ENCODE measurements around the gene ANKRD2.
"Not testable (repeated sequence)": the region's sequence is repeated elsewhere in the genome, so short reads cannot be mapped to it uniquely, and the experiment has no call there.

The ANKRD2 gene

GRCh38 chr10:97574374-97575126, 2.0 kb downstream of the ANKRD2 start:
- no peak for DNase-seq

GRCh38 chr10:97575127-97575668, 2.6 kb downstream of the ANKRD2 start:
- DNase-seq = no peak

- DNase-seq = not testable (repeated sequence)
These were observed 3.9 kb downstream of the ANKRD2 start for GRCh38 chr10:97576487-97576886.

GRCh38 chr10:97577701-97578100, 5.1 kb downstream of the ANKRD2 start:
- no peak for DNase-seq

GRCh38 chr10:97578171-97578844, 5.7 kb downstream of the ANKRD2 start:
- DNase-seq = no peak

GRCh38 chr10:97580421-97581367, 8.1 kb downstream of the ANKRD2 start:
- DNase-seq = no peak

- no peak for DNase-seq
These were observed 9.6 kb downstream of the ANKRD2 start for GRCh38 chr10:97582169-97582568.

GRCh38 chr10:97583476-97583875, 10.9 kb downstream of the ANKRD2 start:
- no peak for DNase-seq

GRCh38 chr10:97584060-97584797, 11.7 kb downstream of the ANKRD2 start, which contains the start of gene HOGA1:
Gene HOGA1 (plus strand): TSS chr10:97584389. CDS start chr10:97584704, 315 bp downstream.
- no peak for DNase-seq

GRCh38 chr10:97584798-97585438, 12.3 kb downstream of the ANKRD2 start:
- no peak for DNase-seq

GRCh38 chr10:97585439-97585811, 12.8 kb downstream of the ANKRD2 start:
- no peak for DNase-seq

GRCh38 chr10:97587183-97587582, 14.6 kb downstream of the ANKRD2 start:
- DNase-seq = no peak

GRCh38 chr10:97589479-97589878, 16.9 kb downstream of the ANKRD2 start, which contains the start of gene C10orf62:
Gene C10orf62 (plus strand): TSS chr10:97589721. CDS start chr10:97589898, 177 bp downstream.
- no peak for DNase-seq

GRCh38 chr10:97590082-97590747, 17.6 kb downstream of the ANKRD2 start:
- DNase-seq = no peak

GRCh38 chr10:97590748-97591495, 18.3 kb downstream of the ANKRD2 start:
- DNase-seq = no peak

- DNase-seq = no peak
These were observed 20.8 kb downstream of the ANKRD2 start for GRCh38 chr10:97593421-97593820.

- DNase-seq = no peak
These were observed 23.8 kb downstream of the ANKRD2 start for GRCh38 chr10:97596101-97597082.

- DNase-seq = no peak
These were observed 25.2 kb downstream of the ANKRD2 start for GRCh38 chr10:97597778-97598177.

Data from stimulated activated CD4-positive, alpha-beta T cell treated with anti-CD3 and anti-CD28 coated beads, Interleukin-4, amount 100 ng/mL, for 24 hours (primary cell).